ENCODE results near the gene TRIM67. TPM values are rescaled to one million over a fixed set of nuclear protein-coding genes. Genes with fewer than 3 reads are reported as not detected.

The TRIM67 gene
- total and polyA plus RNA-seq, 8 donors = 0.03 to 0.18 (median 0.15) TPM; not detected in 5

- intact Hi-C loops (cut with DNase I; ENCODE audit: low total_unique reads) = no loop called here
- peaks cover 18 to 93% (median 54%) of the 10 kb centered on the region in 3 donors for H3K27me3 ChIP-seq
- TF ChIP-seq CTCF (IDR thresholded peaks at IDR 0.05) (no peak), EP300 (IDR thresholded peaks at IDR 0.05) (no peak), POLR2A (IDR thresholded peaks at IDR 0.05) (no peak), POLR2AphosphoS5 (IDR thresholded peaks at IDR 0.05) (no peak)
- no peaks in the 10 kb centered on the region for H3K9me3 ChIP-seq
- peak in 1 of 2 donors; percentile 32 for DNase-seq
- H3K27ac ChIP-seq = no peak overlapping the region
- H3K36me3 ChIP-seq = no peaks in the 10 kb centered on the region
- H3K4me3 ChIP-seq = peak overlapping the region; percentile 39 to 52 (median 46)
- WGBS, 5 donors = 4 to 17% (median 8%) methylated on average over 22 to 97 of the region's 97 CpGs
- peaks cover 26 to 33% (median 31%) of the 10 kb centered on the region in 4 donors for H3K4me1 ChIP-seq
Measured at GRCh38 chr1:231162970-231163829, 1.3 kb downstream of the TRIM67 start.

- Histone ChIP-seq H3K4me1 (peaks cover 26 to 33% (median 31%) of the 10 kb centered on the region in 4 donors), H3K4me3 (no peak overlapping the region), H3K27me3 (peaks cover 18 to 89% (median 54%) of the 10 kb centered on the region in 3 donors), H3K36me3 (no peaks in the 10 kb centered on the region), H3K9me3 (no peaks in the 10 kb centered on the region), H3K27ac (no peak overlapping the region)
- TF ChIP-seq POLR2AphosphoS5 (IDR thresholded peaks at IDR 0.05) (no peak), EP300 (IDR thresholded peaks at IDR 0.05) (no peak), POLR2A (IDR thresholded peaks at IDR 0.05) (no peak), CTCF (IDR thresholded peaks at IDR 0.05) (no peak)
- DNase-seq = no peak
- intact Hi-C loops (cut with DNase I; ENCODE audit: low total_unique reads) = no loop called here
- 22 to 32% (median 23%) methylated on average over 18 to 23 of the region's 23 CpGs for WGBS, 5 donors
Measured at GRCh38 chr1:231163830-231164427, 2.1 kb downstream of the TRIM67 start.

GRCh38 chr1:231165371-231165770, 3.5 kb downstream of the TRIM67 start:
- intact Hi-C loops (cut with DNase I; ENCODE audit: low total_unique reads) = no loop called here
- Histone ChIP-seq H3K27ac (no peak overlapping the region), H3K27me3 (peaks cover 18 to 86% (median 47%) of the 10 kb centered on the region in 3 donors)

GRCh38 chr1:231166398-231166797, 4.5 kb downstream of the TRIM67 start:
- H3K36me3 ChIP-seq = no peaks in the 10 kb centered on the region
- H3K27ac ChIP-seq = no peak overlapping the region
- H3K4me1 ChIP-seq = peaks cover 22 to 25% (median 25%) of the 10 kb centered on the region in 4 donors
- peaks cover 18 to 76% (median 36%) of the 10 kb centered on the region in 3 donors for H3K27me3 ChIP-seq
- intact Hi-C loops (cut with DNase I; ENCODE audit: low total_unique reads) = no loop called here
- no peak overlapping the region for H3K4me3 ChIP-seq
- DNase-seq = no peak
- no peaks in the 10 kb centered on the region for H3K9me3 ChIP-seq
- TF ChIP-seq POLR2A (IDR thresholded peaks at IDR 0.05) (no peak), POLR2AphosphoS5 (IDR thresholded peaks at IDR 0.05) (no peak), CTCF (IDR thresholded peaks at IDR 0.05) (no peak), EP300 (IDR thresholded peaks at IDR 0.05) (no peak)

More at GRCh38 chr1:231165371-231165770, 3.5 kb downstream of the TRIM67 start:
- WGBS, 5 donors = 95 to 100% (median 96%) methylated on average over 1 of the region's 1 CpG
- Histone ChIP-seq H3K36me3 (no peaks in the 10 kb centered on the region), H3K4me3 (no peak overlapping the region), H3K4me1 (peaks cover 26 to 33% (median 31%) of the 10 kb centered on the region in 4 donors), H3K9me3 (no peaks in the 10 kb centered on the region)
- TF ChIP-seq POLR2A (IDR thresholded peaks at IDR 0.05) = no peak
- DNase-seq = no peak

Data from stomach (tissue), 9 donors.